ENCODE results near the gene ZSCAN25. TPM values are rescaled to one million over a fixed set of nuclear protein-coding genes. Genes with fewer than 3 reads are reported as not detected.

The ZSCAN25 gene
- total and polyA plus RNA-seq, 2 of the 13 experiments (the other 11 are each of a cell fraction or from before 2014, with no cell fraction given), result 12.1 to 16.8 TPM

GRCh38 chr7:99679032-99679399, 62.3 kb downstream of the ZSCAN25 start (continued):
- TF ChIP-seq, protein P1, sequence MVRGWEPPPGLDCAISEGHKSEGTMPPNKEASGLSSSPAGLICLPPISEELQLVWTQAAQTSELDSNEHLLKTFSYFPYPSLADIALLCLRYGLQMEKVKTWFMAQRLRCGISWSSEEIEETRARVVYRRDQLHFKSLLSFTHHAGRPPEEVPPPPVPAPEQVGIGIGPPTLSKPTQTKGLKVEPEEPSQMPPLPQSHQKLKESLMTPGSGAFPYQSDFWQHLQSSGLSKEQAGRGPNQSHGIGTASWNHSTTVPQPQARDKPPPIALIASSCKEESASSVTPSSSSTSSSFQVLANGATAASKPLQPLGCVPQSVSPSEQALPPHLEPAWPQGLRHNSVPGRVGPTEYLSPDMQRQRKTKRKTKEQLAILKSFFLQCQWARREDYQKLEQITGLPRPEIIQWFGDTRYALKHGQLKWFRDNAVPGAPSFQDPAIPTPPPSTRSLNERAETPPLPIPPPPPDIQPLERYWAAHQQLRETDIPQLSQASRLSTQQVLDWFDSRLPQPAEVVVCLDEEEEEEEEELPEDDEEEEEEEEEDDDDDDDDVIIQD (CRISPR knock-in tag; IDR thresholded peaks at IDR 0.05; ENCODE audit: low read depth), result peak; percentile 47; the same call in 1 of the 2 replicates
- TF ChIP-seq HNF1B (CRISPR knock-in tag; IDR thresholded peaks at IDR 0.05), result peak; percentile 90
- no peak for TF ChIP-seq ZNF460 (CRISPR knock-in tag; IDR thresholded peaks at IDR 0.05; ENCODE audit: borderline replicate concordance)
- TF ChIP-seq ETV5 (CRISPR knock-in tag; IDR thresholded peaks at IDR 0.05; ENCODE audit: borderline replicate concordance), result peak; percentile 72; the same call in 1 of the 2 replicates
- TF ChIP-seq CBX5 (CRISPR knock-in tag; IDR thresholded peaks at IDR 0.05; ENCODE audit: borderline replicate concordance), result peak; percentile 31; the same call in 1 of the 2 replicates
- TF ChIP-seq MEIS1 (CRISPR knock-in tag; IDR thresholded peaks at IDR 0.05; ENCODE audit: borderline replicate concordance), result 0 out of 2 replicates have a peak, but pooled peaks have one; percentile 43
- TF ChIP-seq ATF3 (CRISPR knock-in tag; IDR thresholded peaks at IDR 0.05), result peak; percentile 78
- 0 out of 2 replicates have a peak, but pooled peaks have one; percentile 10 for TF ChIP-seq CEBPG (CRISPR knock-in tag; IDR thresholded peaks at IDR 0.05)
- no peak; the same call in 1 of the 2 replicates for TF ChIP-seq HNF1A (IDR thresholded peaks at IDR 0.05; ENCODE audit: low read depth)
- peak; percentile 72; the same call in 1 of the 2 replicates for TF ChIP-seq HNF1A (CRISPR knock-in tag; IDR thresholded peaks at IDR 0.05; ENCODE audit: borderline replicate concordance)
- no peak for TF ChIP-seq NCOA5 (CRISPR knock-in tag; IDR thresholded peaks at IDR 0.05)
- TF ChIP-seq, protein P2, sequence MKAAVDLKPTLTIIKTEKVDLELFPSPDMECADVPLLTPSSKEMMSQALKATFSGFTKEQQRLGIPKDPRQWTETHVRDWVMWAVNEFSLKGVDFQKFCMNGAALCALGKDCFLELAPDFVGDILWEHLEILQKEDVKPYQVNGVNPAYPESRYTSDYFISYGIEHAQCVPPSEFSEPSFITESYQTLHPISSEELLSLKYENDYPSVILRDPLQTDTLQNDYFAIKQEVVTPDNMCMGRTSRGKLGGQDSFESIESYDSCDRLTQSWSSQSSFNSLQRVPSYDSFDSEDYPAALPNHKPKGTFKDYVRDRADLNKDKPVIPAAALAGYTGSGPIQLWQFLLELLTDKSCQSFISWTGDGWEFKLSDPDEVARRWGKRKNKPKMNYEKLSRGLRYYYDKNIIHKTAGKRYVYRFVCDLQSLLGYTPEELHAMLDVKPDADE (CRISPR knock-in tag; IDR thresholded peaks at IDR 0.05), result no peak
- TF ChIP-seq, protein P3, sequence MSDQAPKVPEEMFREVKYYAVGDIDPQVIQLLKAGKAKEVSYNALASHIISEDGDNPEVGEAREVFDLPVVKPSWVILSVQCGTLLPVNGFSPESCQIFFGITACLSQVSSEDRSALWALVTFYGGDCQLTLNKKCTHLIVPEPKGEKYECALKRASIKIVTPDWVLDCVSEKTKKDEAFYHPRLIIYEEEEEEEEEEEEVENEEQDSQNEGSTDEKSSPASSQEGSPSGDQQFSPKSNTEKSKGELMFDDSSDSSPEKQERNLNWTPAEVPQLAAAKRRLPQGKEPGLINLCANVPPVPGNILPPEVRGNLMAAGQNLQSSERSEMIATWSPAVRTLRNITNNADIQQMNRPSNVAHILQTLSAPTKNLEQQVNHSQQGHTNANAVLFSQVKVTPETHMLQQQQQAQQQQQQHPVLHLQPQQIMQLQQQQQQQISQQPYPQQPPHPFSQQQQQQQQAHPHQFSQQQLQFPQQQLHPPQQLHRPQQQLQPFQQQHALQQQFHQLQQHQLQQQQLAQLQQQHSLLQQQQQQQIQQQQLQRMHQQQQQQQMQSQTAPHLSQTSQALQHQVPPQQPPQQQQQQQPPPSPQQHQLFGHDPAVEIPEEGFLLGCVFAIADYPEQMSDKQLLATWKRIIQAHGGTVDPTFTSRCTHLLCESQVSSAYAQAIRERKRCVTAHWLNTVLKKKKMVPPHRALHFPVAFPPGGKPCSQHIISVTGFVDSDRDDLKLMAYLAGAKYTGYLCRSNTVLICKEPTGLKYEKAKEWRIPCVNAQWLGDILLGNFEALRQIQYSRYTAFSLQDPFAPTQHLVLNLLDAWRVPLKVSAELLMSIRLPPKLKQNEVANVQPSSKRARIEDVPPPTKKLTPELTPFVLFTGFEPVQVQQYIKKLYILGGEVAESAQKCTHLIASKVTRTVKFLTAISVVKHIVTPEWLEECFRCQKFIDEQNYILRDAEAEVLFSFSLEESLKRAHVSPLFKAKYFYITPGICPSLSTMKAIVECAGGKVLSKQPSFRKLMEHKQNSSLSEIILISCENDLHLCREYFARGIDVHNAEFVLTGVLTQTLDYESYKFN (CRISPR knock-in tag; conservative IDR thresholded peaks at IDR 0.05), result peak; percentile 66

Data from HepG2 (cell line).